ENCODE results near the gene SCAPER. TPM values are rescaled to one million over a fixed set of nuclear protein-coding genes. Genes with fewer than 3 reads are reported as not detected.
A peak's percentile ranks its signal among the peaks of the same experiment; 100 is the strongest.

The SCAPER gene
- total and polyA plus RNA-seq, 2 experiments from 2014 or later: 27.0 to 35.7 TPM

DNA sequence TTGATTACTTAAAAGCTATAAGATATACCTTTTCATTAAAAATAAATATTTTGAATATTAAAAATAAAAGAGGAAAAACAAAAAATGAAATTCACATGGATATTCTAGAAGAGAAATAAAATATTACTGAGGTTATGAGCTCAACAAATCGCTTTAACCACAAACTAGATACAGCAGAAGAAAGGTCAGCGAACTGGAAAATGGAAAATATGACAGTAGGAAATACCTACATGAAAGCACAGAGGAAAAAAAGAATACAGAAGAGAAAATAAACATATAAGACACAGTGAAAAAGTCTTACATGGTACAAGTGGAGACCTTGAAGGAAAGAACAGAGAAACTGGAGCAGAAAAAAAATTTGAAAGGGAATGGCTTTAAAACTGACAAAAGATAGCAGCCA lies 33.2 kb downstream of the SCAPER start:
- TF ChIP-seq, protein P1, sequence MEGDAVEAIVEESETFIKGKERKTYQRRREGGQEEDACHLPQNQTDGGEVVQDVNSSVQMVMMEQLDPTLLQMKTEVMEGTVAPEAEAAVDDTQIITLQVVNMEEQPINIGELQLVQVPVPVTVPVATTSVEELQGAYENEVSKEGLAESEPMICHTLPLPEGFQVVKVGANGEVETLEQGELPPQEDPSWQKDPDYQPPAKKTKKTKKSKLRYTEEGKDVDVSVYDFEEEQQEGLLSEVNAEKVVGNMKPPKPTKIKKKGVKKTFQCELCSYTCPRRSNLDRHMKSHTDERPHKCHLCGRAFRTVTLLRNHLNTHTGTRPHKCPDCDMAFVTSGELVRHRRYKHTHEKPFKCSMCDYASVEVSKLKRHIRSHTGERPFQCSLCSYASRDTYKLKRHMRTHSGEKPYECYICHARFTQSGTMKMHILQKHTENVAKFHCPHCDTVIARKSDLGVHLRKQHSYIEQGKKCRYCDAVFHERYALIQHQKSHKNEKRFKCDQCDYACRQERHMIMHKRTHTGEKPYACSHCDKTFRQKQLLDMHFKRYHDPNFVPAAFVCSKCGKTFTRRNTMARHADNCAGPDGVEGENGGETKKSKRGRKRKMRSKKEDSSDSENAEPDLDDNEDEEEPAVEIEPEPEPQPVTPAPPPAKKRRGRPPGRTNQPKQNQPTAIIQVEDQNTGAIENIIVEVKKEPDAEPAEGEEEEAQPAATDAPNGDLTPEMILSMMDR (IDR thresholded peaks at IDR 0.05; ENCODE audit: low read depth, low read length): no peak
- H3K4me1 ChIP-seq (ENCODE audit: low read depth): peaks cover 4% of the 10 kb centered on the region
- H3K36me3 ChIP-seq: no peaks in the 10 kb centered on the region
- no peak overlapping the region for H3K27ac ChIP-seq
- H3K4me3 ChIP-seq: no peak overlapping the region
- DNase-seq (ENCODE audit: low read depth in 1 of 2, low spot score in 1 of 2): no peak
- H3K9me3 ChIP-seq (ENCODE audit: low read depth): no peaks in the 10 kb centered on the region
- H3K27me3 ChIP-seq: no peaks in the 10 kb centered on the region

DNA sequence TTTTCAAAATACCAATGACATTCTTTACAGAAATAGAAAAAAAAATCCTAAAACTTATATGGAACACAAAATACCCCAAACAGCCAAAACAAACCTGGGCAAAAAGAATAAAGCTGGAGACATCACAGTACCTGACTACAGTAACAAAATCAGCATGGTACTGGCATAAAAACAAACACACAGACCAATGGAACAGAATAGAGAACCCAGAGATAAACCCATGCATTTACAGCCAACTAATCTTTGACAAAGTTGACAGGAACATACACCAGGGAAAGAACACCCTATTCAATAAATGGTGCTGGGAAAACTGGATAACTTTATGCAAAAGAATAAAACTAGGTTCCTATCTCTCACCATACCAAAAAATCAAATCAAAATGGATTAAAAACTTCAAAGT lies 36.4 kb downstream of the SCAPER start:
- Histone ChIP-seq H3K27ac (no peak overlapping the region), H3K4me1 (ENCODE audit: low read depth) (peaks cover 4% of the 10 kb centered on the region), H3K36me3 (no peaks in the 10 kb centered on the region), H3K27me3 (no peaks in the 10 kb centered on the region), H3K4me3 (no peak overlapping the region), H3K9me3 (ENCODE audit: low read depth) (no peaks in the 10 kb centered on the region)
- TF ChIP-seq, protein P1 (IDR thresholded peaks at IDR 0.05; ENCODE audit: low read depth, low read length): no peak
- no peak for DNase-seq (ENCODE audit: low read depth in 1 of 2, low spot score in 1 of 2)

DNA sequence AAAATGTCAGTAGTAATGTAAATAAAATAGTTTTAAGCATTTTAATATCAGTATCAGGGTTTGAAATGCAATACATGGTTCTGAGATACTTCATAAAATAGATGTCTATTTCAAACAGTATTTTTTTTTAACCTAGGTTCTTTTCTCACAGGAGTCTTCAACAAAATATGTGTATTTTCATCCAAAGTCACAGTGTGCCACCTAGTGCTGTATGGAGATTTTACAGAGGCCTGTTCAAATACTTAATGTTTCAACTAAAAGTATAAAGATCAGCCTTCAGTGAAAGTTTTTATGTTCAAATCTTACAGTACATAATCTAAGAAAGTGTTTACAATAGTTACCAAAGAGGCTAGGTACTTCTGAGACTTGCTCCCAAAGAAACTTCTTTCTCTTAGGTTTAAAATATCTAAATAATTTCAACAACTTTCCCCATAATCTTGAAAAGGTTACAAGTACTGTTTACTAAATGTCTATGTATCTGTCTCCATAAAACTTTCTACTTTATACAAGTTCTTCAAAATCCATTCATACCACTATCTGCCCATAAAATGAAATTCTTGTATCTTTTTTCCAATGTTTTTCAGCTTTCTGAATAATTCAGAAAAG lies 38.3 kb downstream of the SCAPER start:
- Histone ChIP-seq H3K27ac (no peak overlapping the region), H3K9me3 (ENCODE audit: low read depth) (no peaks in the 10 kb centered on the region), H3K4me1 (ENCODE audit: low read depth) (peaks cover 4% of the 10 kb centered on the region), H3K4me3 (no peak overlapping the region), H3K36me3 (no peaks in the 10 kb centered on the region), H3K27me3 (no peaks in the 10 kb centered on the region)
- TF ChIP-seq, protein P1 (IDR thresholded peaks at IDR 0.05; ENCODE audit: low read depth, low read length): peak; percentile 59
- peak in 1 of 2 donors; percentile 60 for DNase-seq (ENCODE audit: low read depth in 1 of 2, low spot score in 1 of 2)

DNA sequence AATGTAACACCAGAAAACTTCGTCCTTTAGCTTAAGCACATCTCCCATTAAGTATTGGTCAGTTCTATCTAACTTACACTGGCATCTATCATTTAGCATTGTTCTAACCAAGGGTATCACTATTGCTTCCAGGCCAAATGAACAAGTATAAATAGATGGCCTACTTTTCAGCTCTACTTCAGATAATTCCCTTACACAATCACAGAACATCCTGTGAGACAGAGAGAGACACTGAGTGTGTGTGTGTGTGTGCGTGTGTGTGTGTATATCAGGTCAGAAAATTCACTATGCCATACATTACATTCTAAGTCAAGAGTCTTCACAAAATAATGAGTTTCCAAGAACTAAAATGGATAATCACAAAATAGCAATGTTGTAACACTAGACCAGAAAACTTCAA lies 39.1 kb downstream of the SCAPER start:
- TF ChIP-seq, protein P1 (IDR thresholded peaks at IDR 0.05; ENCODE audit: low read depth, low read length): no peak
- Histone ChIP-seq H3K9me3 (ENCODE audit: low read depth) (no peaks in the 10 kb centered on the region), H3K27me3 (no peaks in the 10 kb centered on the region), H3K36me3 (no peaks in the 10 kb centered on the region), H3K4me1 (ENCODE audit: low read depth) (peaks cover 4% of the 10 kb centered on the region), H3K27ac (no peak overlapping the region), H3K4me3 (no peak overlapping the region)
- DNase-seq (ENCODE audit: low read depth in 1 of 2, low spot score in 1 of 2): peak in 1 of 2 donors; percentile 28

DNA sequence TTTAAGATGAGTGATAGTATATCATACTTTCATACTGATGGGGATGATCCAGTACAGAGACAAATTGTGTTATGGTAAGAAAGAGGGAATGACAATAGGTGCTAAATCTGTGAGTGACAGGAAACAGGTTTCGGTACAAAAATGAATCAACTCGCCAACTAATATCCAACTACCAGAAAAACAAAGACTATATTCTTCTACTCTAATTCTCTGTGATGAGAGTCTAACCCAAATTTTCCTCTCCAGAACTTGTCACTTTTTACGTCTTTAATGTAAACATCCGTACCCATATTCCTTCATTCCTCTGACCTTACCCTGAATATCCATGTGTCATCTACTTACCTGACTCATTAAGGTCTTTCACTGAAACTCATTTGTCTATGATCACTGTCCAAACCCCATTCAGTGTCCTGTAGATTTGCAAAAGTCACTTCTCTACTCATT lies 39.6 kb downstream of the SCAPER start:
- Histone ChIP-seq H3K4me1 (ENCODE audit: low read depth) (peaks cover 4% of the 10 kb centered on the region), H3K27me3 (no peaks in the 10 kb centered on the region), H3K4me3 (no peak overlapping the region), H3K36me3 (no peaks in the 10 kb centered on the region), H3K9me3 (ENCODE audit: low read depth) (no peaks in the 10 kb centered on the region), H3K27ac (no peak overlapping the region)
- DNase-seq (ENCODE audit: low read depth in 1 of 2, low spot score in 1 of 2): no peak
- TF ChIP-seq, protein P1 (IDR thresholded peaks at IDR 0.05; ENCODE audit: low read depth, low read length): no peak
